ENCODE measurements around the gene NDUFB6. TPM values are rescaled to one million over a fixed set of nuclear protein-coding genes. Genes with fewer than 3 reads are reported as not detected.
"Not testable (repeated sequence)": the region's sequence is repeated elsewhere in the genome, so short reads cannot be mapped to it uniquely, and the experiment has no call there.

Gene NDUFB6
- total RNA-seq, 1 experiment from 2014 or later, result 56.1 TPM

DNA sequence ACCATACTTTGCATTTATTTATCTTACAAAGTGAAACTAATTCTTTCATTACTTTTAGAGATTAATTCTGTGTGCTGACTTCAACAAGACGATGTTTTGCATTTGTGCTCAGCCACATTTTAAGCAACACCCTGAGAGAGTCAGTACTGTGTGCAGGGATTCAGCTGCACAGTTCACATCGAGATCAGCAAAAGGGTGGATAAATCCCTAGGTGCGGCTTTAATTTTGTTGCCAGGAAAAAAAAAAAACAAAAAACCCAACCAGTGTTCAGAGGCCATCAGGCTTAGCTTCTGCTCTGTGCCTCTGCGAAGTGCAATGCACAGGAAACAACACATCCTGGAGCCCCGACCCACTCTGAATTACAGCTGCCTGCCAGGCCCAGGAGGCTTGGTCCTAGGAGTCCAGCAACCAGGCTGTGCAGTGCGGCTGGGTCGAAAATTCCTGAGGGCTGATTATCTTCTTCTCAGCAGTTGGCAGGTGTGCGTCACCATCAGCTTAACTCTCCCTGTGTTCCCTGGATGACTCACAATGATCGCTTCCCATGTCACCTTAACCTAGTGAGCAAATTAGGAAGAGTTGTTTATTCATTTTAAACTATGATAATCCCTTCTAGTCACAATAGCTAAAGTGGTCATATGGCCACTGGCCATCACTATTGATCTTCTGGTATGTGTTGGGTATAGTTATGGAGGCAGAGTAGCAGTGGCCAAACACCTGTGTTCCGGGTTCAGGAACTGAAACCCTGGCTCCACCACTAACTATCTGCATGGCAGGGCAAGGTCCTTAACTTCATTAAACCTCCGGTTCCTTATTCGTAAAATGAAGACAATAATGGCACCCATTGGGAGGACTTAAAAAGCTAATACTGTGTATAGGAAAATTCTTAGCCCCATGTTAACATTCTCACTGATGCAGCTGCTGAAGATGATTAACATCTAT is 31.2 kb upstream of the NDUFB6 start:
- Mint-ChIP-seq H3K36me3 (ENCODE audit: insufficient read depth, unreplicated experiment) (no peaks in the 10 kb centered on the region), H3K4me1 (ENCODE audit: insufficient read depth, unreplicated experiment) (peaks cover 8% of the 10 kb centered on the region), H3K4me3 (ENCODE audit: unreplicated experiment) (peak overlapping the region; percentile 24), H3K27me3 (ENCODE audit: insufficient read depth, unreplicated experiment) (no peaks in the 10 kb centered on the region), H3K27ac (ENCODE audit: low read depth, unreplicated experiment) (peak overlapping the region; percentile 11), H3K9me3 (ENCODE audit: unreplicated experiment) (no peaks in the 10 kb centered on the region)
- ChIA-PET CTCF (interaction anchor here (0.6 to 4.0 kb wide), 11 partner anchors 9 to 367 kb away, joined by 3 to 28 read pairs (median 4); no protein-coding TSS in a partner anchor), POLR2A (interaction anchor here (0.7 to 1.9 kb wide), 8 partner anchors 10 to 135 kb away, joined by 3 to 11 read pairs (median 4); partner anchors contain the start of gene NDUFB6)
- DNase-seq (ENCODE audit: unreplicated experiment), result peak; percentile 93
- intact Hi-C loops (cut with micrococcal nuclease), result no loop called here
- BruUV-seq (replicated peaks), result no TSS peak
- no peak for TF ChIP-seq CTCF (IDR thresholded peaks at IDR 0.05; ENCODE audit: unreplicated experiment)

- H3K27ac Mint-ChIP-seq (ENCODE audit: low read depth, unreplicated experiment); BruUV-seq (replicated peaks); DNase-seq (ENCODE audit: unreplicated experiment); intact Hi-C loops (cut with micrococcal nuclease); H3K9me3 Mint-ChIP-seq (ENCODE audit: unreplicated experiment); H3K36me3 Mint-ChIP-seq (ENCODE audit: insufficient read depth, unreplicated experiment); H3K4me3 Mint-ChIP-seq (ENCODE audit: unreplicated experiment); H3K4me1 Mint-ChIP-seq (ENCODE audit: insufficient read depth, unreplicated experiment); H3K27me3 Mint-ChIP-seq (ENCODE audit: insufficient read depth, unreplicated experiment): not testable (repeated sequence)
- ChIA-PET POLR2A (interaction anchor here (0.5 kb wide), 1 partner anchor 28 kb away, joined by 3 read pairs; no protein-coding TSS in a partner anchor), CTCF (interaction anchor here (1.0 to 2.1 kb wide), 2 partner anchors 17 to 220 kb away, joined by 3 to 9 read pairs; no protein-coding TSS in a partner anchor)
Observed at GRCh38 chr9:32599021-32599420, 26.1 kb upstream of the NDUFB6 start.

DNA sequence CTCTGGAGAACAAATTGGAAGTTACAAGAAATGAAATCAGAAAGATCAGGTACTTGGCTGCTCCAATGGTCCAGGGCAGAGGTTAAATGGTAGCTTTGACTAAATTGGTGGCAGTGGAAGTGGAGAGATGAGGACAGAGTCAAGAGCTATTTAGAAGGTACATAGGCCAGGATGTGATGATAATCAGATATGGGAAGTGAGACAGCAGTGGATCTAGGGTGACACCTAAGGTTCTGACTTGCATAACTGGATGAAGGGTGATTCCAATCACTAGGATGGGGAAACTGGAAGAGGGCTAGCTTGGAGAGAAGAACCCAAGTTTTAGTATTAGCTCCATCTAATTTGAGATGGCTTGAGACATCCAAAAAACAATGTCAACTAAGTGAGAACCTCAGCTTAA is 24.0 kb upstream of the NDUFB6 start:
- Mint-ChIP-seq H3K4me1 (ENCODE audit: insufficient read depth, unreplicated experiment) (peaks cover 3% of the 10 kb centered on the region), H3K27me3 (ENCODE audit: insufficient read depth, unreplicated experiment) (no peaks in the 10 kb centered on the region), H3K27ac (ENCODE audit: low read depth, unreplicated experiment) (no peak overlapping the region), H3K36me3 (ENCODE audit: insufficient read depth, unreplicated experiment) (peaks cover 4% of the 10 kb centered on the region), H3K9me3 (ENCODE audit: unreplicated experiment) (peaks cover 8% of the 10 kb centered on the region), H3K4me3 (ENCODE audit: unreplicated experiment) (no peak overlapping the region)
- intact Hi-C loops (cut with micrococcal nuclease), result no loop called here
- no peak for TF ChIP-seq CTCF (IDR thresholded peaks at IDR 0.05; ENCODE audit: unreplicated experiment)
- no TSS peak for BruUV-seq (replicated peaks)
- DNase-seq (ENCODE audit: unreplicated experiment), result no peak
- ChIA-PET POLR2A (no interaction called here), CTCF (interaction anchor here (0.8 to 1.2 kb wide), 2 partner anchors 15 to 19 kb away, joined by 3 read pairs; no protein-coding TSS in a partner anchor)

- Mint-ChIP-seq H3K36me3 (ENCODE audit: insufficient read depth, unreplicated experiment) (peaks cover 4% of the 10 kb centered on the region), H3K4me3 (ENCODE audit: unreplicated experiment) (no peak overlapping the region), H3K4me1 (ENCODE audit: insufficient read depth, unreplicated experiment) (peaks cover 4% of the 10 kb centered on the region), H3K9me3 (ENCODE audit: unreplicated experiment) (peaks cover 8% of the 10 kb centered on the region), H3K27me3 (ENCODE audit: insufficient read depth, unreplicated experiment) (no peaks in the 10 kb centered on the region), H3K27ac (ENCODE audit: low read depth, unreplicated experiment) (no peak overlapping the region)
- intact Hi-C loops (cut with micrococcal nuclease), result no loop called here
- TF ChIP-seq CTCF (IDR thresholded peaks at IDR 0.05; ENCODE audit: unreplicated experiment), result no peak
- DNase-seq (ENCODE audit: unreplicated experiment), result no peak
- CTCF ChIA-PET, result interaction anchor here (0.8 to 1.2 kb wide), 2 partner anchors 15 to 18 kb away, joined by 3 read pairs; no protein-coding TSS in a partner anchor
- BruUV-seq (replicated peaks), result no TSS peak
- POLR2A ChIA-PET, result no interaction called here
Observed at GRCh38 chr9:32596096-32596865, 23.3 kb upstream of the NDUFB6 start.
